Stimulated activated CD4-positive, alpha-beta T cell treated with anti-CD3 and anti-CD28 coated beads, Interleukin-4, amount 100 ng/mL, for 24 hours (primary cell): Measurements from ENCODE around the gene PPM1L.

Source experiments
- DNase-seq: peaks from one replicate; pipeline ENCODE4 v3.0.0-alpha.2; 2020

PPM1L gene

GRCh38 chr3:161050935-161051334 lies 294.9 kb downstream of the PPM1L start:
- no peak for DNase-seq

GRCh38 chr3:161051856-161052255 lies 295.8 kb downstream of the PPM1L start:
- DNase-seq, result no peak

GRCh38 chr3:161054860-161055604 lies 299.0 kb downstream of the PPM1L start:
- no peak for DNase-seq

- DNase-seq, result no peak
These were observed 308.4 kb downstream of the PPM1L start for GRCh38 chr3:161064413-161064812.

GRCh38 chr3:161066930-161067329 lies 310.9 kb downstream of the PPM1L start:
- DNase-seq, result no peak

GRCh38 chr3:161067335-161067734 lies 311.3 kb downstream of the PPM1L start:
- no peak for DNase-seq

GRCh38 chr3:161069511-161070251 lies 313.6 kb downstream of the PPM1L start:
- DNase-seq, result no peak

- DNase-seq, result no peak
These were observed 314.4 kb downstream of the PPM1L start for GRCh38 chr3:161070252-161070930.

- DNase-seq, result no peak
These were observed 315.1 kb downstream of the PPM1L start for GRCh38 chr3:161070980-161071663.

- DNase-seq, result no peak
These were observed 316.2 kb downstream of the PPM1L start for GRCh38 chr3:161072211-161072621.

GRCh38 chr3:161072751-161073150 lies 316.7 kb downstream of the PPM1L start:
- DNase-seq, result no peak

GRCh38 chr3:161073181-161073580 lies 317.1 kb downstream of the PPM1L start:
- no peak for DNase-seq

- DNase-seq, result no peak
These were observed 325.6 kb downstream of the PPM1L start for GRCh38 chr3:161081633-161082032.

- DNase-seq, result no peak
These were observed 326.0 kb downstream of the PPM1L start for GRCh38 chr3:161082063-161082462.

GRCh38 chr3:161083131-161083530 lies 327.1 kb downstream of the PPM1L start:
- DNase-seq, result no peak

GRCh38 chr3:161084277-161084676 lies 328.2 kb downstream of the PPM1L start:
- no peak for DNase-seq

- DNase-seq, result no peak
These were observed 337.9 kb downstream of the PPM1L start for GRCh38 chr3:161093895-161094294.

- DNase-seq, result no peak
These were observed 340.8 kb downstream of the PPM1L start for GRCh38 chr3:161096771-161097367.

- DNase-seq, result no peak
These were observed 345.0 kb downstream of the PPM1L start for GRCh38 chr3:161100994-161101393.

GRCh38 chr3:161101609-161102008 lies 345.6 kb downstream of the PPM1L start:
- DNase-seq, result no peak

- DNase-seq, result no peak
These were observed 347.9 kb downstream of the PPM1L start for GRCh38 chr3:161103776-161104385.
